ENCODE results near the gene PTPA. TPM values are rescaled to one million over a fixed set of nuclear protein-coding genes. Genes with fewer than 3 reads are reported as not detected.

Gene PTPA
- total RNA-seq, 1 experiment from 2014 or later = 152 TPM

DNA sequence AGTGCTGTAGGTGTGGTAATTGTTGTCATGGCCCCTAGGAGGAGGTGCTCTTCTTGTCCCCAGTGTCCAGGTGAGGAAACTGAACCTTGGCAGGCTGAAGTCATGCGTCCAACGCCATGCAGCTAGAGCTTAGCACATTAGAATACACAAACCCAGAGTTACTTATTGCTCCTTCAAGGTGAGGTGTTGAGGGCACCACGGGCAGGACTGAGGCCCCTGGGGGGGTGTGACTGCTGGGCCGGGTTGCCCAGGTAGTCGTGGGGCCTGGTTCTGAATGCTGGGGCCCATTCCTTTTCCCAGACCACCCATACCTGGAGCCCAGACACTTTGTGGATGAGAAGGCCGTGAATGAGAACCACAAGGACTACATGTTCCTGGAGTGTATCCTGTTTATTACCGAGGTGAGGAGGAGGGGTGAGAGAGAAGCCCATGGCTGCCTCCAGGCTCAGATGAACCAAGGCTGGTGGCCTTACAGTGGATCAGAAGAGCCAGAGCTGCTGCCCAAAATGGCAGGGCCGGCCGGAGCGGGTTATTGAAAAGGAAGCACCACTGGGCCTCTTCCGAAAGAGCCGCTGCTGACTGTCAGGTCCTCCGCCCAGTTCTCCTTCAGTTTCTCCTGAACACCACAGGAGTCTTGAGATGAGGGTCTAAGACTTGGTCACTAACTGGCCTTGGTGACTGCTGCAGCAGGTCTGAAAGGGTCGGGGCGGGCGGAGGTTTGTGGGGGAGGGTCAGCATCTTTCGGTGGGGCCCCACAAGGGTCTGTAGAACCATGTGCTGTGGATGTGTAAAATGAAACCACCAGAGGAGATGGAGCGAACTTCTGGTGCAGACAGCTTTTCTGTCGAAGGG, 26.3 kb downstream of the PTPA start:
- DNase-seq (ENCODE audit: low read depth) = no peak

DNA sequence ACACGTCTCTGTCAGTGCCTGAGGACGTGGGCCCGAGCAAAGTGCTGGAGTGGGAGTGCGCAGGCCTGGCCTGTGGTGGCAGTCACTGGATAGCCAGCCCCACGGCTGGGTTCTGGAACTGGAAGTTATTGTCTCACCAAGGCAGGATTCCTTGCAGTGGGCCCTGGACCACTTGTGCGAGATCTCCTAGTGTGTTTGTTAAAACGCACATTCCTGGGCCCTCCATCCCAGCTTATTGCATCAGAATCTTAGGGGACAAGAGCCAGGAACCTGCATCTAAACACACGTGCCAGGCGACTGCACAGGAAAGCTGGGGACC, 26.9 kb downstream of the PTPA start:
- no peak for DNase-seq (ENCODE audit: low read depth)

DNA sequence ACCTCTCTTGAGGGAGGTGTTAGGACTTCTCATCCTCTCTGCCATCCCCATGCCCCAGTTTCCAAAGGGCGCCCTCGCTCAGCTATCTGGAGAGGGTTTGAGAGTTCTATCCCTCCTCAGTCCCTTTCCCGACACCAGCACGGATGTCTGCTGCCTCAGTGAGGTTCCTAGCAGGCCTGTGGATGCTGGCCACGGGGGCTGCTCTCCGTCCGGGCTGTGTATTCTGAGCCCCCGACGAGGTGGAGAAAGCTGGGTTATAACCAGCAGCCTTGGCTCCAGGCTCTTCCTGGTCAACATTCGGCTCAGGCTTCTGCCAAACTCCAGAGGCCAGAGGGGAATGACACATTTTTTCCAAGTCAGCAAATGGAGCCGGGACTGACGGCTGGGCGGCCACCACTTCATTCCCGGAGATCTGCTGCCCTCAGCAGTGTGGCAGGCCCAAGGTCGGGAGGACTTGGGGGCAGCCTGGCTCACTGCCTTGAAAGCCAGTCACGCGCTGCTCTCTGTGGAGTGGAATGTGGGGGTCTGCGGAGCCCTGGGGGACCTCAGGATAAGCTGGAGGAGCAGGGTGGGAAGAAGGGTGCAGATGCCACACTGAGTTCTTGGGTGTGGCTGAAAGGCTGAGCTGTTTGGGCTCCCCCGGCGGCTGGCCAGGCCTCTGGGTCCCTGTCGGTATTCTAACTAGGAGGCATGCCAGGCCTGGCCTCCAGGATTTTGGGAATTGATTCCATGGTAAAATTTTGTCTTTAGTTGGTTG, 27.4 kb downstream of the PTPA start:
- DNase-seq (ENCODE audit: low read depth) = peak; percentile 85

DNA sequence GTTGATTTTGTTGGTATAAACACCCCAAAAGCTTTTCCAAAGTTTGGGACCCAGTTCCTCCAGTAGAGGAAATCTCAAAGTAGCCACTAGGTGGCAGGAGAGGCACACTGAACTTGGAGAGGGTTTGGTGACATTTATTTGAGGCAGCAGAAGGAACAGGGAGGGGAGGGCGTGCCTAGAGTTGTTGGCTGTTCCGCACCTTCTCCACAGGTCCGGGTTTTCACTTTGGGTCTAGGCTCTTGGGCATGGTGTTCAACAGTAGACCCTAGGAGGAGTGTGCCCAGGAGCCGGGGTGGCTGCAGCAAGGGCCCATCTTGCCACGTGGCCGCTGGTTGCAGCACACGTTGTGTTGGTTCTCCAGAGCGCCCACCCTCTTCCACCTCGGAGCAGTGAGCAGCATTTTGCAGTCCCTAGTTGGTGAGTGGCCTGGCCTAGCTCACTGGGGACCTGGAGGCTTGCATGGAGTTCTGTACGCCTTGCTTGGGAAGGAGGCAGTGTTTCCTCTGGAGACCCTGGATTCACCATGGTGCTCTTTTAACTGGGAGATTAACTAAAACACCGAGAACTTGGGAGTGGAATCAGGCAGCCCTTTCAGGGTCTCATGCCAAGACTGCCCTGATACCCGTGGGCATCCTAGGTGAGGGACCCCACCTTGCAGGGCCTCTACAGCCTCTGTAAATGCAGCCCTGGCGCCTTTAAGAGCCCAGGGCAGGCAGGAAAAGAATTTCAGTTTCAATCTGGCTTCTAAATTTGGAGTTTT, 28.2 kb downstream of the PTPA start:
- DNase-seq (ENCODE audit: low read depth) = peak; percentile 93

DNA sequence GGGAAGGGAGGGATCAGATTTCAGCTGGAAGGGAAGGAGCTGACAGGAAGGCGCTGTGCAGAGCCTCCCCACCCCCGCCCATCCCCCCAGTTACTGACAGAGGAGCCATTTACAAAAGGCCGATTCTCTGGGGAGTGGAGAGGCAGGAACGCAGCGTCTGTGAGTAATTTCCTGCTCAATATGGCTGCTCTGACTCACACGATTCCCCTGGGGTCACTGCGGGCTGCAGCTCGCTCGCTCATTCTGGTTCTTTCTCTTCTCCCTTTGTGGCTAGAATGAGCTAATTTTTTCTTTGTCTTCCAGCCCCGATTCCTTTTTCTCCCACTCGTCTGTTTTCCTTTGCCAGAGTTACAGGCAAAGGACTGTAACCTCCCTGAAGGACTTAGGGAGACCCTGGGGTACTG, 28.8 kb downstream of the PTPA start:
- DNase-seq (ENCODE audit: low read depth) = peak; percentile 100

DNA sequence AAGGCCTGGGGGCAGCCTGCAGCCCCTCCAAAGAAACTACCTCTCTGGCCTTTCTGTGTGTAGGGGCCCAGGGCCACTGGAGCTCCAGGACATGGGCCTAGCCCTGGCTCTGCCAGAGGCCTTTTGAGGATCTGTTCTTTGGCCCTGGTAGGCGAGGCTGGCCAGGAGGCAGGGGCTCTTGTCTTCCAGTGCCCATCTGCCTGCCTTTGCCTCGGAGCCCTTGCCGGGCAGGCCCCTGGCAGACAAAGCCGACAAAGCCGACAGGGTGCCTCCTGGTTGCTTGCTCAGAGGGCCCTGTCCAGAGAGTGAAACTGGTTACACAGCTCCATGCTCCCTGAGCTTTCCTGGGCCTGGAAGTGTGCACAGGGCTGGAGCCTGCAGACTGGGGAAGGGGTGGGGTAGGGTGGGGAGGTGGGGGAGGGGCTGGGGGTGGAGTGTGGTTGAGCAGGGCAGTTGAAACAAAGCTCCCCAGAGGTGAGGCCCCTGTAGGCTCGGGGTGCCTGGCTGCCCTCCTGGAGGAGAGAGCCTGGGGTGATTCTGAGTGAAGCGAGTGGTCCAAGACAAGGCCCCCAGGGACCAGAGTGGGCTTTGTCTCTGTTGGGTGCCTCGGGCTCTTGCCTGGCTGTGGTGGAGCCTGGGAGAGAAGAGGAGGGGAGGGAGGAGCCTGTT, 29.3 kb downstream of the PTPA start:
- peak; percentile 65 for DNase-seq (ENCODE audit: low read depth)

DNA sequence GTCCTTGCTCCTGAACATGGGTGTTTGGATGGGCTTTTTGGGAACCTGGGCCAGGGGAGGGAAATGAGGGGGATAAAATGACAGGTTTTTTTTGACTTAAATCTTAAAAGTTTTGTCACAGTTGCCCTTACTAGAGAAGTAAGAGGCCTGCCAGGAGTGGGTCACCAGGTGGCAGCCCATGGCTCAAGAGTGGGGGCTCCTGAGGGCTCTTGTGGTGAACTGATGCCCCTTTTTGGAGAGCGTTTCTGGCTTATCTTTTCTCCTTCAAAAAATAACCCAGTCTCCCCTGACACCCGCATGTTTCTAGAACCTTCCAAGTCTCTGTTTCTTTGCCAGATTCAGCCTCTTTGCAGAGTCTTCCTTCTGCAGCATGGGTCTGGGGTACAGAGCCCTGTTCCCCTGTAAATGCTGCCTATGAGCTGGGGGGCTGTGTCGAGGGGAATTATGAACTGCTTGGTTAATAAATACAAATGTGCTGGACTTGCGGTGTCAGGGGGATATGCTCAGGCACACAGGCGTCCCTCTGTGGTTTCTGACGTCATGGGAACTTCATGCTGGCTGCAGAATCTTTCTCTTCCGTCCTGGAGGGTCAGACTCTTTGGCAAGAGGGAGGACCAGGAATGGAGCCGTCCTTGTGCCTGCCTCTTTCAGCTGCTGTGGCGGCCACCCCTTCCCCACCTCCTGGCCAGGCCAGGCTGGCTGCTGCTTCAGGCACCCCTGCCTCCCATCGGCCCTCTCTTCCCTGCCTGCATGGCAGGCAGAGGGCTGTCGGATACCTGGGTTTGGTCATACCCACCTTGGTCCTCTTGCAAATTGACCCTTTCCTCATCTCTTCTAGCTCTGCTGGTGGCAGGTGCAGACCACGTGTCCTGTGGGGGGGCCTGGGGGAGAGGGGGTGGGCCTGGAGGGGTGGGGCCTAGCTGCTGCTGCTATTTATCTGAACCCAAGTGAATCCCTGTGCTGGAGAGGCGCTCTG, 30.1 kb downstream of the PTPA start:
- DNase-seq (ENCODE audit: low read depth) = peak; percentile 96

DNA sequence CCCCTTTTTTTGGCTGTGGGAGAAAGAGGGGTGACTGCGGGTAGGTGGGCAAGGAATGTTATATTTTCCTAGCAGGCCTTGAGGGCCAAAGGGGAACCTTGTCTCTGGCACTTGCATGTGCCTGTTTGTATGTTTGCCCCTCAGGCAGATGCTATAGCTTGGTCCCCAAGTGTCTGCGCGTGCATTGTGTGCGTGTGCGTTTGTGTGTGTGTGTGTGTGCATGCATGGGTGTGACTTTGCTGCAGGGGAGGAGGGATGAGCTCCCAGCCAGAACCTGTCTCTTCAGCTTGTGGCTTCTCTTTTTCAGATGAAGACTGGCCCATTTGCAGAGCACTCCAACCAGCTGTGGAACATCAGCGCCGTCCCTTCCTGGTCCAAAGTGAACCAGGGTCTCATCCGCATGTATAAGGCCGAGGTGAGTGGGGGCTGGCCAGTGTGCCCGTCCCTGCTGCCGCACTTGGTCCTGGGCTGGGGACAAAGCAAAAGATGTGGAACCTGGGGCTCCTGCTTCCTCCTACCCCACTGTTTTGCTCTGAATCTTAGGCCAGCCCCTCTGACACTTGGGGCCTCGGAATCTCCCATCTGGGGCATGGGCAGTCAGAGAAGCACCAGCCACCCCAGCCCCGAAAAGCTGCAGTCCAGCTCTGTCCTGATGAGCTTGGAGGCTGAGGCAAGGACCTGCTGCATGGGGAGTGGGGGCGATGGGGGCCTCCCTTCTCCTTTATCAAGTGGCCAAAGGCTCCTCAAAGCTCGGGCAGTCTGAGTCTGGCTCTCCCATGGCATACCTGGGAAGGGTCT, 31.1 kb downstream of the PTPA start:
- no peak for DNase-seq (ENCODE audit: low read depth)

DNA sequence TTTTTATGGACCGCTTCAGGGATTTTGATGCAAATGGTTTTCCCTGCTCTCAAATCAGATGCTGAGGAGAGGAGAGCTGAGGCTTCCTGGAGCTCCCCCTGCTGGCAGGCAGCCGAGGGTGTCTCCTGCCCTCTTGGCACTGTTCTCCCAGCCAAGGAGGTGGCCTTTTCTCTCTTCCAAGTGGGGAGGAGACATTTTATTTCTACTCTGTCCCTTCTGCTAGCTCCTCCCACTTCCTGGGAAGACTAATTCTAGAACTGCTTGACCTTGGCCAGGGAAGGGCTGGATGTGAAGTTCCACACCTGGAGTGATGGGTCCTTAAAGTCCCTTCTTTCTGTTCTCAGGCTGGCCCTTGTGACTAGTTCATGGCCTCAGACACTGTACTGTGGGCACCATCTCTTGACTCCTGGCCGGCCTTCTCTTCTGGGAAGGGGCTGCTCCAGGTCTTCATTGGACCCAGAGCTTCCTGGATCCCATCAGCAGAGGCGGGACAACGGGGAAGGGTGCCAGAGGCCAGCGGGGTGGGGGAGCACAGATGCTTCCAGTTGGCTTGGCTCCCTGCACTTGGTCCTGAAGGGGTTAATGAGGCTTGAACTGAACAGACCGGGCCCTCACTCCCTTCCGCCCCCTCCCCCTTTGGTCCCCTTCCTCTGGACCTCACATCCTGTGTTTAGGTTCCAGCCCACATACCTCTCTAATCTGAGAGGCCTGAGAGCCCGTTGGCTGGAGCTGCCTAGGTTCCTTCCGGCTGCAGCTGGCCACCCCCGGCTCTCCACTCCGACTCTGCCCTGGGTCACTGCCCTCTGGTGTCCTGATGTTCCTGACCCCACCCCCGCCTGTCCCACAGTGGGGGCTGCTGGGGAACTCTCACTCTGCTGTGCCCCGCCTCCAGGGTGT, 32.1 kb downstream of the PTPA start:
- DNase-seq (ENCODE audit: low read depth) = peak; percentile 93

DNA sequence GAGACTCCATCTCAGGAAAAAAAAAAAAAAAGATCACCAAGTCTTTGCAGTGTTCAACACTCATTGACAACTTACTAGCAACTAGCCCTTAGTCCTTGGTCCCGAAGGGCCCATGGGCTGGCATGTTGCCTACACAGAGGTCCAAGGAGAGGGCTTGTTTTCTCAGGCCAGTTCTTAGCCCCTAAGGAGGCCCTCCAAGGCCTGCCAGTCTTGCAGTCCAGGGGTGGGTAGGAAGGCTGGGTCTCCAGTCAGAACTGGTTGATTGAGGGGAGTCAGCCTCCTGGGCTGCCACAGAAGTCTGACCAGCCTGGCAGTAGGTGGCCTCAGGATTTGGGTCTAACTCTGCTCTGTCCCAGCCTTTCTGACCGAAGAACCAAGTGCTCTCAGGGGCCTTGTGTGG, 34.1 kb downstream of the PTPA start:
- DNase-seq (ENCODE audit: low read depth) = no peak

DNA sequence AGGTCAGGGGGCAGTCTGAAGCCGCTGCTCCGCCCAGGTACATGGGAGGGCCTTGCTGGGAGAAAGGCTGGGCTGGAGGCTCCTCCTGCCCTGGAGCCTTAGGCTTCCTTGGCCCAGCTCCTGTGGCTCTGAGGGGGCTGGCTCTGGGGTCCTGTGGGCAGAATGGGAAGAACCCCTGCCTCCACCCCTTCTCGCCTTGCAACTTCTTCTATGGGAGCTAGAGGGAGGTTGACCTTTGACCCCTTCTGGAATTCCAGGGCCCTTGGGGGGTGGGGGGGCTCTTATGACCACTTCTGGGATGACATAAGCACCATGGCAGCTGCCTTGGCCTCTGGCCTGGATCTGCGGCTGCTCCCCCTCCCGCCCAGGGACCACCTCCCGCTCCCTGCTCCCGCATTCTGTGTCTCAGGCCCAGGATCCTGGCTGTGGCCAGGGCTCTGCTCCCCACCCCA, 34.7 kb downstream of the PTPA start:
- DNase-seq (ENCODE audit: low read depth) = peak; percentile 93

DNA sequence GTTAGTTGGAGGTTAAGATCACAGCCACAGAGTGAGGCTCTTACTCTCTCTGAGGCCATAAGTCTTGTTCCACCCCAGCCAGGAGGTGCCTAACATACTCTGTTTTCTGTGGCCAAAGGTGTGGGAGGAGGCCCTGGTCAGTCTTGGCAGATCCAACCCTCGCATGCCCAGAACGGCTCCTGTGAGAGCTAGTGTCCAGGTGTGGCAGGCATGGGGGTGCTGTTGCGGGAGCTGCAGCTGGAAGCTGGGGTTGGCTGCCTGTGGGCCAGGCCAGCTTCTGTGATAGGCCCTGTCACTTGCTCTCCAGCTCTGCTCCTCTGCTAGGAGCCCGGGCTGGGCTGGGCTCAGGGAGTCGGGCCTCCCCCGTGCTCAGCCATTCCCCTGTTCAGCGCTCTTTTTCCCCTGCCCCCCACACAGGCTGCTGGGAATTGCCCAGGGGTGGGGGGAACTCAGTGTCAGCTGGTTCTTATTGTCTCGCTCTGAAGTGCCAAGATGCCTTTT, 35.3 kb downstream of the PTPA start:
- DNase-seq (ENCODE audit: low read depth) = no peak

DNA sequence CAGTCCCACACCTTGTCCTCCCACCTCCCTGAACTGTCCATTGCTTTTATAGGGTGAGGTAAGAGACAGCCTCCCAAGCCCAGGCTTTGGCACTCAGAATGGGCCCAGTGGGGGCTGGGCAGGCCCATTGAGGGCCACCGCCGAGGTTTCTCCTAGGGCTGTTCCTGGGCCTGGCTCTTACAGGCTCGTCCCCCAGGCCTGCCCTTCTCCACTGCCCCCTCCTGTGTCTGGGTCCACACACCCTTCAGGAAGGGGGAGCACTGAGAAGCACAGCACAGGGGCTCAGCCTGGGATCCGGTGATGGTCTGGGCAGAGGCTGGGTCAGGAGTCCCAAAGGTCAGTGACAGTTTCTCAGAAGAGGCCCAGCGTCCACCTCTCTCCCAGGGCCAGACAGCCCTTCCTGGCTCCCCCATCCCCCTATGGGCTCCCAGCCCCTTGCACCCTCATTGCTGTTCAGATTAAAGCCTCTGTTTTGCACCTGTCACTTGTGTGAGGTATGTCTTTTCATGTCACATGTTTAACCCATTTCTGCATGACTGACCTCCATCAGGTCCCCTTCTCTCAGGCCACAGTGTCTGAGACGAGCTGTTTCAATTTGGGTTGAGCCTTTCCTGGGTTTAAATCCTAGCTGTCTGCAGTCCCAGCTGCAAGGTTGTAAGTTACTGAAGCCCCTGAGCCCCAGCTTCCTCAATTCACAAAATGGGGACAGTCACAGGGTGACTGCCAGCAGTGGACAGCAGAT, 37.4 kb downstream of the PTPA start:
- no peak for DNase-seq (ENCODE audit: low read depth)

DNA sequence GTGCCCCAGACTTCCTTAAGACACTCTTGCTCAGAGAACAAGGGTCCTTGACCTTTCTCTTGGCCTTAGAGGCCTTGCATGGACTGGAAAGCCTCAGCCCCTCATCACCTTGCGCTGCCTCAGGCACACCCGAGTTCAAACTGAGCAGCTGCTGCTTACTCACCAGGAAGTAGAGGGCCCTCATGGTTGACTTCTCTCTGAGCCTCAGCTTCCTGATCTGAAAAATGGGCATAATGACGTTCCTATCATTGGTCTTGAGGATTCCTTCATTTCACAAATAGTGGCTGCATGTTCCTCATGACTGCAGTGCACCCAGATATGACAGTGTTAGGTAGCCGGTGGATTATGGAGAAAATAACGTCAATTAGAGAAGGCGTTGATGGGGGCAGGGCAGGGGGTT, 38.2 kb downstream of the PTPA start:
- DNase-seq (ENCODE audit: low read depth) = no peak

DNA sequence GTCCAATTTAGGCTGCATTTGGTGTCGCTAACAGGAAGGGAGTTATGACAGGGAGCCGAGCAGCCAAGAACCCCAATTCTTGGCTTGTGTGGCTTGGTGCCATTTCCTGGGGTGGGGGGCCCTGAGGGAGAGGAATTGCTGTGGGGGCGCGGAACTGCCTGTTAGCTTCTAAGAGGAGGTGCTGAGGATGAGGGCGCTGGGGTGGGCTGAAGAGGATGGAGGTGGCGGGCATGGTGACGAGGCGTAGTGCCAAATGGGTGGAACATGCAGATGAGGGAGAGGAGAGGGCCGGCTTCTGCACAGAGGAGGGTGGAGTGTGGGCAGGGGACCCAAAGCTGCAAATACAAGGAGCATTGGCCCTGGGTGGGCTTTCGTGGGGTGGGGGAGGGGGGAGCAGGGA, 38.9 kb downstream of the PTPA start:
- DNase-seq (ENCODE audit: low read depth) = no peak

DNA sequence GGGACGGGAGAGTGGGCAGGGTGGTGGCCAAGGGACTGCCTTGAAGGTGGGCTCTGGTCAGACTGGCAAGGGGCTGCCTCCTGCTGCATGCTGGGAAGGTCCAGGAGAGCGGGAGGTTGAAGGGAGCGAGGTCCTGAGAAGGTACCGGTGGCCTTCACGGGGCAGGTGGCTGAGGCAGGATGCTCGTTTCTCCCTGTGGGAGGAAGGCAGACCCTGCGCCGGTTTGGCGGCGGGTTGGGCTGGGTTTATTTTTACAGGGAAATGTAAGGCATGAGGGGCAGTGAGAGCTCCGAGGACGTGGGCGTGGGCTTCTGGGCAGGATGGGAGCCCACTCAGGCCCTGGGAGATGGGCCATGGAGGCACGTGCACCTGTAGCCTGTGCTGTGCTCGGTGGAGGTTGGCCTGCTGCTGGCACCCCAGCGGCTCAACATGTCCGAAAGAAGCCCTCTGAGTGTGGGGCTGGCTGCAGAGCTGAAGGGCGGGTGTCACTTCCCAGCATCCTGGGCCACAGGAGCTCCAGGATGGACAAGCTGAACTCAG, 39.5 kb downstream of the PTPA start:
- DNase-seq (ENCODE audit: low read depth) = no peak

DNA sequence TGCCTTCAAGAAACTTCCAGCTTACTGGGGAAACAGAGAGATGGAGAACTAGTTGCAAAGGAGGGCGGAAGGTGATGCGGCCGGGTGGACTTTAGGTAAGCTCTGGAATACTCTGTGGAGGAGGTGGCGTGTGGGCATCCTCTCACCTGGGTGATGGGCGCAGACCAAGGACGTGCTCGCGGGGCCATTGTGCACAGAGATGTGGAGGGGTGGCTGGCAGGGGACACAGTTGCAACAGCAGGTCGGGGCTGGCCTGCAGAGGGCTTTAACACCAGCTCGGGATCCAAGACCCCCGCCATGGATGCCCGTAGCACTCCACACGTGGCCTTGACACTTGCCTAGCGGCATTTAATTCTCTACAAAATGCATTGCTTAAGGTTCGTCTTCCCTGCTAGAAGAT, 40.3 kb downstream of the PTPA start:
- no peak for DNase-seq (ENCODE audit: low read depth)
